Posterior vena cava (tissue), 2 donors: ENCODE data around the gene SDHC. TPM values are rescaled to one million over a fixed set of nuclear protein-coding genes. Genes with fewer than 3 reads are reported as not detected.
"Not testable (repeated sequence)": the region's sequence is repeated elsewhere in the genome, so short reads cannot be mapped to it uniquely, and the experiment has no call there.

Source experiments
- DNase-seq: peaks from one replicate; pipeline ENCODE4 v3.0.0-alpha.2; 2020; ENCODE audit warnings: low spot score
- intact Hi-C, 2 donors: fragments of 100-400 bp; cut with DNase I; formaldehyde crosslinking; loops; one replicate each; pipeline versions ENCODE4 v1.14.1 to v1.14.2; 2022 to 2023
- total RNA-seq, 2 donors: library from RNA; stranded (reverse); fragmentation: NEBNext Ultra II Directional; extraction: Animal tissue kit (Norgen Biotek cat#: 25700); gene quantifications; one replicate each; pipeline ENCODE4 v1.2.1, GENCODE V29; 2021
- donor health status: DM: yes; HTN: yes; CAD: no.
- donor health status: DM: yes; HTN: yes; CAD: no.

The SDHC gene
- total RNA-seq, 2 donors from 2014 or later: 119 to 123 TPM

DNA sequence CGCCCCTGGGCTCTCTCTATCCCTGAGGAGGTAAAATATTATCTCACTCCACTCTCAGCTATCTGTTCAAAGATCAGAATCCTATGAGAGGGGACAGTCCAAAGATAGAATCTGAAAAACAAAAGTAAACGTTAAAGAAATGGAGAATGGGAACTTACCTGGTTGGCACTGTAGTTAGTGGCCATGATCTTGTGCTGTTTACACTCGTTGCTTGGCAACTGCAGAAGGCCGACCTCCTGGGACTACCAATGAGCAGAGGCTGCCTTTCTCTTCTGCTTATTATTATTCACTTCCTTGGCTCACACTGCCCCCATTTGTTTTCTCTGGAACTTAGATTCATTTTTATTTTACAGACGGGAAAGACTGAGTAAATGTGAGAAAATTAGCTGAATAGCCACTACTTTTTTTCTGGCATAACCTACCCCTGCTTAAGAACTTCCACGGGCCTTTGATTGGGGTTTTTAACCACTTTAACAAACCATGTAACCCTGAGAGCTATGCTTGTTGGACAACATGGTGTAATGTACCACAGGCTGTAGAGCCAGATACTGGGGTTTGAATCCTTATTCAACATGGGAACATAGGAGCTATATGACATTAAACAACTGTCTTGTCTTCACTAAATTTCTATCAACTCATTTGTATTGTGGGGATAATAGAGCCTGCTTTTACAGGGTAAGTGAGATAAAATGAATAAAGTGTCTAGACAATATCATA lies 53.7 kb downstream of the SDHC start, which contains the start of gene CFAP126:
CFAP126 (minus strand) TSS at position 193 of the 717 bp plus-strand sequence; CDS start at position 185, 8 bp downstream.
- DNase-seq: no peak
- intact Hi-C loops: no loop called here

DNA sequence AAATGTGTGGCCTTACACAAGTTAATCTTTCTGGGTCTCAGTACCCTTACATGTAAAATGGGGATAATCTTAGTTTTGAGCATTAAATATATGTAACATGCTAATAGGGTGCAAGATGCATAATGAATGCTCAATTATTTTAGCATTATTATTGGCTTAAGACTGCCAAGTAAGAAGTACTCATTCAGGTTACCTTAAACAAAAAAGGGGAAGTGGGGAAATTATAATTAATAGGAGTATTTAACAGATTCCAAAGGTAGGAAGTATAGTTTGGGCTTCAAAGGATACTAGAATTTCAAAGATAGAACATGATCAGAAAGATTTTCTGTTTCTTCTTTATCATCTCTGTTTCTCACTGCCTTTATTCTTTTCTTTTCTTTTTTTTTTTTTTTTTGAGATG lies 59.3 kb downstream of the SDHC start:
- intact Hi-C loops: loop anchor here (10.0 kb wide), 2 partner anchors 59 to 149 kb away; partner anchors contain the start of genes APOA2 (in 1 of the 2), SDHC (in 1 of the 2) and TOMM40L (in 1 of the 2)
- DNase-seq: no peak

DNA sequence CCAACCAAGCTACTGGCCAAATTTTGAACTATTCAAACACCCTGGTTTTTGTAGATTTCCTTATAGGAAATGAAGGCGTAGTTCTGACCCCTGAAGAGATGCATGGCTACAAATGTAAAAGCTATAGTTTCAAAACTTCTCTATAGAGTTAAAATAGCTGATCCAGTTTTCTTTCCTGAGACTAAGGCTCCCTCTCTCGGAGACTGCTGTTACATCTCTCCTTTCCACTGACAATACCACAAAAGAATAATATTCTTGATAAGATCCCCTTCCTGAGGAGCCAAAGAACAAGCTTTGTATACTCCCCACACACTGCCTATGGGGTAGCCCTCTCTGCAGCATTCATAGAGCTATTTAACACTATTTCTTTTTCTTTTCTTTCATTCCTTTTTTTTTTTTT lies 60.2 kb downstream of the SDHC start:
- intact Hi-C loops: loop anchor here (10.0 kb wide), 2 partner anchors 60 to 150 kb away; partner anchors contain the start of genes APOA2 (in 1 of the 2), SDHC (in 1 of the 2) and TOMM40L (in 1 of the 2)

DNA sequence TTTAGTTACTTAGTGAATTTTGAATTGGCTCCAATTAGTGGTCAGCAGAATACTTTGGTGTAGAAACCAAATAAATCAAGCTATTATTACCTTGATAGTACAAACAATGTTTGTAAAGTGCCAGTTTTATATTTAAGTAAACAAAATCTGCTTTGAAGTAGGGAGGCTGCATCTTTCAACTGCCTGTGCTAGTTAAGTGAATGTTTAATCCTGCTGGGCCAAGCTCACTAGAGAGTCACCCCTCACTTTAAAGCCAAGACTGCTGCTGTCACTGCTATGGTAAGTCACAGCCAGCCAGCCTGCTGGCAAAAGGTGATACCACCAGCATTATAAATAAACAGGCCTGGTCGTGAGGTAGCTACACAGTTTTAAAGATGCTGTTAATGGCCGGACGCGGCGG lies 63.8 kb downstream of the SDHC start:
- intact Hi-C loops: loop anchor here (10.0 kb wide), 2 partner anchors 63 to 153 kb away; partner anchors contain the start of genes APOA2 (in 1 of the 2), SDHC (in 1 of the 2) and TOMM40L (in 1 of the 2)
- DNase-seq: no peak

More for the DNA sequence above, 60.2 kb downstream of the SDHC start:
- DNase-seq: no peak

DNA sequence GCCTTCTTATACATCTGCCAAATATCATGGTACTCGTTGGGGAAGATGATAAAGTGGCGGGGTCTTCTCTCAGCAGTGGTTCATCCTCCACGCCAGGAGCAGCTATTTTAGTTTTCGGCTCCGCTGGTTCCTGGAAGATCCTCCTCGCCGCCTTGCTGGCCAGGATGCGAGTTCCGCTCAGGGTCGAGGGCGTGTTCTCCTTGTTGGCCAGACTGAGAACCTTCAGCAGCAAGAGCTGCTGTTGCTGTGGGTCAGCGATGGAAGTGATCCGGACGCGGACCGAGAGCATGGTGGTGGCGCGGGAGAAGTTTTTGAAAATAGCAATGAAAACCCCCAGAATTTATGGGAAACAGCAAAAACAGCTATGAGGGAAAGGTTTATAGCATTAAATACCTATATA lies 64.9 kb downstream of the SDHC start:
- DNase-seq: peak; percentile 93
- intact Hi-C loops: loop anchor here (10.0 kb wide), 2 partner anchors 64 to 154 kb away; partner anchors contain the start of genes APOA2 (in 1 of the 2), SDHC (in 1 of the 2) and TOMM40L (in 1 of the 2)

DNA sequence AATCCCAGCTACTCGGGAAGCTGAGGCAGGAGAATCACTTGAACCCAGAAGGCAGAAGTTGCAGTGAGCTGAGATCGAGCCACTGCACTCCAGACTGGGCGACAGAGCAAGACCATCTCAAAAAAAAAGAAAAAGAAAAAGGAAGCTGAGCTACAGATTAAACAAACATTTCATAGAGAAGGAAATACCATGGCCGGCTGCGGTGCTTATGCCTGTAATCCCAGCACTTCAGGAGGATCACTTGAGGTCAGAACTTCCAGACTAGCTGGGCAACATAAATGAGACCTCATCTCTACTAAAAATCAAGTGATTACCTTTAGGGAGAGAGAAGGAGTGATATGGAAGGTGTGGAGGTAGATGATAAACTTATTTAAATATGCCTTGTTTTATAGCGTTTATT lies 67.5 kb downstream of the SDHC start:
- DNase-seq: no peak
- intact Hi-C loops: loop anchor here (10.0 kb wide), 2 partner anchors 157 to 187 kb away; partner anchors contain the start of genes ADAMTS4 (in 1 of the 2), APOA2 (in 1 of the 2) and TOMM40L (in 1 of the 2)

DNA sequence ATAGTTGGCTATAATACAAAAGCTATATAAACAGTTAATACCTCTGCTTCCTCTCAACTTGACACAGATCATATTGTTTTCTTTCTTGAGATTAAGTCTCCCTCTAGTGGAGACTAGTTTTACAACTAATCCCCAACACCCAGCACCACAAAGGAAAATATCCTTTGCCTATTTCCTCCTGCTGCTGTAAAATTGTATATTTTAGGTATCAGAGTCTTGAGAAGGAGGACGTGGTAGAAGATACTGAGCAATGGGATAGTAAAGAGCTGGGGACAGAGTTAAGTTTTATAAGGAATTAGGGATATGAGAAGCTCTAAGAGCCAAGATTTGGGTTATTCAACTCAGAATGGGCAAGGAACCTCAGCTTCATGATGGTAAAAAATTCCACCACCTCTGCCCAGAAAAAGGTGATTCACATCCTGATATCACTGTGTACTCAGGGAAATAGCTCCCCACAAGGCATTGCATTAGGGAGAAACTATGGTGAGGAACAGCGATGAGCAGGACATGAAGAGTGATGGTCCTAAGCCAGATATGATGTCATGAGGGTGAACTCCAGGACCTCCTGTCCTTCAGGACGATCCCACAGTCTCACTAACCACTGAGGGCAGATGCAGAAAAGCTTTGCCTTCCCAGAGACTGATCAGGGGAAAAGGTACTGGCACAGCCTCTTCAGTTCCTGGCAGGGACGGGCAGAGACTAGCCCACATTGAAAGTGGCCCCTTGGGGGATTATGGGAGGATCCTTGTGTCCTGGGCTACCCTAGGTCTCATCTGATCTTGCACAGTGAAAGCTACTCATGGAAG lies 68.2 kb downstream of the SDHC start:
- intact Hi-C loops: loop anchor here (10.0 kb wide), 2 partner anchors 158 to 188 kb away; partner anchors contain the start of genes ADAMTS4 (in 1 of the 2), APOA2 (in 1 of the 2) and TOMM40L (in 1 of the 2)
- DNase-seq: no peak

DNA sequence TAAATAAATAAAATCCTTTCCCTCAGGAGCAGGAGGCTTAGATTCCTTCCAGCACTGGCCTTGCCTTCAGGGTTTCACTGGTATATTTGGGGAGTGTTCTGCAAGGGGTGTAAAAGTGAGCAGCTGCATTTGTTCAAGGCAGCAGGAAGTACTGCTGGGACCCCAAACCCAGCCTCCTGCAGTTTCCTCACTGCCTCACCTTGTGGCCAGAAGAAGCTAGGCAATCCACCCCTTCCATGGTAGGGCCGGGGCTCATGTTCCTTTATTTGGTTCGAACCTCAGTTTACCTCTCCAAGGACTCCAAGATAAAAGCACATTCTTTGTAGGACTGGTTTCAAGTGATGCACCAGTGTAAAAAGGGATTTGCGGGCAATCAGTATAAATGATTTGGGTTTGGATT lies 74.5 kb downstream of the SDHC start:
- intact Hi-C loops: loop anchor here (10.0 kb wide), 2 partner anchors 164 to 194 kb away; partner anchors contain the start of genes ADAMTS4 (in 1 of the 2), APOA2 (in 1 of the 2) and TOMM40L (in 1 of the 2)
- no peak for DNase-seq

DNA sequence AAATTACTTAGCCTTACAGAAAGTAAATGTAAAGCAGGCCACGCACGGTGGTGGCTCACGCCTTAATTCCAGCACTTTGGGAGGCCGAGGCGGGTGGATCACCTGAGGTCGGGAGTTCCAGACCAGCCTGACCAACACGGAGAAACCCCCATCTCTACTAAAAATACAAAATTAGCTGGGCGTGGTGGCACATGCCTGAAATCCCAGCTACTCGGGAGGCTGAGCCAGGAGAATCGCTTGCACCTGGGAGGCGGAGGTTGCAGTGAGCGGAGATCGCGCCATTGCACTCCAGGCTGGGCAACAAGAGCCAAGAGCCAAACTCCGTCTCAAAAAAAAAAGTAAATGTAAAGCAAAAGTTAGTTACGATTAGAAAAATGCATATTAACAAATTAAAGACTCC lies 75.0 kb downstream of the SDHC start:
- DNase-seq: not testable (repeated sequence)
- intact Hi-C loops: loop anchor here (10.0 kb wide), 2 partner anchors 164 to 194 kb away; partner anchors contain the start of genes ADAMTS4 (in 1 of the 2), APOA2 (in 1 of the 2) and TOMM40L (in 1 of the 2)

DNA sequence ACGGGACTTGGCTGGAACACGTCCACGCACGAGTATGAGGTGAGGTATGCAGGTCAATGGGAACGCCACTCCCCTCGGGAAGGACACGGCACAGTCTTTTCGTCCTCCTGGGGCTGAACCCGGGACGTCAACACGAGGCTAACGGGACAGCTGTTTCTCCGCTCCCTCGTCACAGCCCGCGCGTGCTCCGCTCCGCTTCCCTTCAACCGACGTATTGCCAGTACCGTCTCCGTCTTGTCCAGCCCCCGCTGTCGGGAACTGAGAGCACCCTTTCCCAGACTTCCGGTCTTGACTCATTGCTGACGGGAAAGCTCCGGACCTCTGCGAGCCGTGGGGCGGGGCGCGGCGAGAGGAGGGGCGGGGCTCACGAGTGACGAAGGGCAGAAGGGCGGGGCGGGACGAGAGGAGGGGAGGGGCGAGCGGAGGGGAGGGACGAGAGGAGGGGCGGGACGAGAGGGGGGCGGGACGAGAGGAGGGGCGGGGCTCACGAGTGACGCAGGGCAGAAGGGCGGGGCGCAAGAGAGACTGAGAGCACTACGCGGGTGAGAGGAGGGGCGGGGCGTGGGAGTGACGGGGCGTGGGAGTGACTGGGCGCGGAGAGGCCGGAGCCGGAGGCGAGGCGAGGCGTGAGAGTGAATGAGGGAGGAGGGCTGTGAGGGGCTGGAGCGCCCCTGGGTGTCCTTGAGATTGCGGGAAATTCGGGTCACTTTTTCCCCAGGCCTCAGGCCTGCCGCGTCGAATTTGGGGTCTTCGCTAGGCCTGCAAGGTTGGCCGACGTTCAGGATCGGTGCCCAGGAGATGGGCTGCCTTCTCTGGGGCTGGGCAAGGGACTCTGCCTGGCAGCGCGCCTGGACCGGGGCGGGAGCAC lies 75.7 kb downstream of the SDHC start:
- intact Hi-C loops: loop anchor here (10.0 kb wide), 2 partner anchors 165 to 195 kb away; partner anchors contain the start of genes ADAMTS4 (in 1 of the 2), APOA2 (in 1 of the 2) and TOMM40L (in 1 of the 2)

DNA sequence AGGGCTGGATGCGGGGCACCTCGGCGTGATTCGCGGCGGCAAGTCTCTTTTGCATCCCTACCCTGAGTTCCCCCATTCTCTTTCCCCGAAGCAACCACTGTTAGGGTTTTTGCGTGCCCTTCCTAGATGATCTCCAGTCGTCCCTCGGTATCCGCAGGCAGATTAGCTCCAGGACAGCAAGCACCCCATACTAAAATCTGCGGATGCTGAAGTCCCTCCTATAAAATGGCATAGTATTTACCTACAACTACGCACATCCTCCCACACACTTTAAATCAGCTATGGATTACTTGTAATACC lies 76.3 kb downstream of the SDHC start:
- DNase-seq: no peak
- intact Hi-C loops: no loop called here

More for the DNA sequence above, 75.7 kb downstream of the SDHC start:
- DNase-seq: peak; percentile 99

DNA sequence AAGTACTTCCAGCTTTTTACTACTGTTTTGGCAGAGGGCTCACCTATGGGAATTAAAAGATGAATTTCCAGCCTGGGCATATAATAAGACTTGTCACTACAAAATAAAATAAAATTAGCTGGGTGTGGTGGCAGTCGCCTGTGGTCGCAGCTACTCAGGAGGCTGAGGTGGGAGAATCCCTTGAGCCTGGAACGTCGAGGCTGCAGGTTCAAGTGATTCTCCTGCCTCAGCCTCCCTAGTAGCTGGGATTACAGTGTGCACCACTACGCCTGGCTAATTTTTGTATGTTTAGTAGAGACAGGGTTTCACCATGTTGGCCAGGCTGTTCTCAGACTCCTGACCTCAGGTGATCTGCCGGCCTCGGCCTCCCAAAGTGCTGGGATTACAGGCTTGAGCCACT lies 77.0 kb downstream of the SDHC start:
- DNase-seq, intact Hi-C loops: not testable (repeated sequence)

DNA sequence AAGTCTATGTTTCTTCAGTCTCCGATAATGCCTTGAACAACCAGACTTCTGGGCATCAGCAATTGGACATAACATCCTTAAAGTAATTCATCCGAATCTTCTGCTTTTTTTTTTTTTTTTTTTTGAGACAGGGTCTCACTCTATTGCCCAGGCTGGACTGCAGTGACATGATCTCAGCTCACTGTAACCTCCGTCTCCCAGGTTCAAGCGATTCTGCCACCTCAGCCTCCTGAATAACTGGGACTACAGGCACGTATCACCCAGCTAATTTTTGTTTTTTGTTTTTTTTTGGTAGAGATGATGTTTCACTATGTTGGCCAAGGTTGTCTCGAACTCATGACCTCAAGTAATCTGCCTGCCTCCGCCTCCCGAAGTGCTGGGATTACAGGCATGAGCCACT lies 77.4 kb downstream of the SDHC start:
- no peak for DNase-seq
- intact Hi-C loops: no loop called here

DNA sequence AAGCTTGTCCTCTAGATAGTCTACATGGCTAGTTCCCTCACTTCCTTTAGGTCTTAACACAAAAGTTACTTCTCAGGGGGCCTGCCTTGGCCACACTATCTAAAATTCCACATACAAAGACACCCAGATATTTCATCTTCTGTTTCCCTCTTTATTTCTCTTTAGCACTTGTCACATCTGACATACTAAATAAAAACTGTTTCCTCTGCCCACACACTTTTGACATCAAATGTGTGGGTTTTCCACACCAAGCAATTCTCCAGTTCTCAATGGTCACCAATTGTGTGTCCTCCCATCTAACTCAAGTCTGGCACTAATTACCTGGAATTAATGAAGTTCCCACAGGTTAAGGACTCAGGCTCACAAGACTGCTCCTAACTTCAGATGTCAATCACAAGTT lies 79.0 kb downstream of the SDHC start:
- intact Hi-C loops: no loop called here

DNA sequence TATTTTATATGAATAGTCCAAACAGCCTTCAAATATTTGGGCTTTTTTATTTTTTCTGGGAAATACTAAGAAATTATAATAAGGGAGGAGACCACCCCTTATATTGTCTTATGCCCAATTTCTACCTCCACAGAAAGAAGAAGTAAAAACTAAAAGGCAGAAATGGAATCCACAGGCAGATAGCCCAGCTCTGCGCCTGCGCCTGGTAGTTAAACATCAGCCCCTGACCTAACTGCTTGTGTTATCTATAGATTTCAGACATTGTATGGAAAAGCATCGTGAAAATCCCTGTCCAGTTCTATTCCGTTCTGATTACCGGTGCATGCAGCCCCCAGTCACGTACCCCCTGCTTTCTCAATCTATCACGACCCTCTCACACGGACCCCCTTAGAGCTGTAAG lies 82.9 kb downstream of the SDHC start:
- intact Hi-C loops, DNase-seq: not testable (repeated sequence)

More for the DNA sequence above, 79.0 kb downstream of the SDHC start:
- no peak for DNase-seq

DNA sequence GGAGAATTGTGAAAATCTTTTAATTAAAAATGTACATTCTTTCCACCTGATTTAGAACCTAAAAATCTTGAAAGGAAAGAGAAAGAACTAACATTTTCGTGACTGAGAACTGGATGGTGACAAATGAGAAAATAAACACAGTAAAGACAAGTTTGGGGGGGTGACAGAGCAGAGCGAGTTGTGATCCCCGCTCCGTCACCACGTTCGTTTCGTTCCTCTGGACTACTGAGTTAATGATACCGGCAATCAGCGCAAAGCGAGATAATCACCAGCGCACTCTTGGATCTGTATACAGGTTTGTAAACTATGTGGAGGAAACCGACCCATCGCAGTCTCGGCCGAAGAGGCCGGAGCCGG lies 84.7 kb downstream of the SDHC start:
- no peak for DNase-seq
- intact Hi-C loops: no loop called here

DNA sequence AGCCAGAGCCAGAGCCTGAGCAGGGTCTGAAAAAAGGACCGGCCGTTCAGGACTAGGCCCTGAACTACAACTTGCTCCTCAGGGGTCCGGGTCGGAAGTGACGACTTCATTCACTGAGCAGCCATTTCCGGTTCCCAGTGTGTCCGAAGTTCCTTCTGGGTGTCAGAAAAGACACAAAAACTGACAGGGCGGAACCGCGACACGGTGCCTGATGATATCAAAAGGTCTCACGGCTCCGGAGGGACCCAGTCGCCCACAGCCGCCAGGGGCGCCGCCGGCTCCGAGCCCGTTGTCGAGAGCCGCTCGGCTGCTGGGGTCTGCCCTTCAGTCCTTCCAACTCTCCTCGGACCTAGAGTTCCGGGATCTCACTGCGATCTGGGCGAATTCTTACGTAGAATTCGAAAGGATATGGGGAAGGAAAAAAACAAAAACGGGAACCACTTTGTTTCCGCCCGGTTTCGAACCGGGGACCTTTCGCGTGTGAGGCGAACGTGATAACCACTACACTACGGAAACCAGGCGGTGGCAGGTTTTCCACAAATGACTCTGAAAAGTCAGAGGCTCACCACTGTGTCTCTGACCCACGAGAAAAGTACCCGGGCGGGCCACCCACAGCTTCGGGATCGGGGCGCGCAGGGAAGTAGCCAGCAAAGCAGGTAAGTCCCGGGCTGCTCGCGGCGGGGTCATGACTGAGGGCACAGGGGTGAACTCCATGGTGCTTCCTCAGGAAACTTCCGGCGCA lies 85.2 kb downstream of the SDHC start:
- DNase-seq: peak; percentile 95
- intact Hi-C loops: no loop called here

DNA sequence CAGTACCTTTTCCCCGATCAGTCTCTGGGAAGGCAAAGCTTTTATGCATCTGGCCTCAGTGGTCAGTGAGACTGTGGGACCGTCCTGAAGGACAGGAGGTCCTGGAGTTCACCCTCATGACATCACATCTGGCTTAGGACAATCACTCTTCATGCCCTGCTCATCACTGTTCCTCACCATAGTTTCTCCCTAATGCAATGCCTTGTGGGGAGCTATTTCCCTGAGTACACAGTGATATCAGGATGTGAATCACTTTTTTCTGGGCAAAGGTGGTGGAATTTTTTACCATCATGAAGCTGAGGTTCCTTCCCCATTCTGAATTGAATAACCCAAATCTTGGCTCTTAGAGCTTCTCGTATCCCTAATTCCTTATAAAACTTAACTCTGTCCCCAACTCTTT lies 88.3 kb downstream of the SDHC start:
- no peak for DNase-seq

More for the DNA sequence above, 88.3 kb downstream of the SDHC start:
- intact Hi-C loops: no loop called here
